Epithelial cell of esophagus (primary cell): ENCODE data around the gene METTL1.
A peak's percentile ranks its signal among the peaks of the same experiment; 100 is the strongest.

Experiments used
- DNase-seq: peaks from one replicate; pipeline ENCODE4 v3.0.0; 2010; ENCODE audit warnings: low read depth
- H3K4me3 ChIP-seq: 2 replicates; pipeline ENCODE4 v1.5.1; 2011; ENCODE audit warnings: mild to moderate bottlenecking, low read length, control low read depth
- CTCF ChIP-seq: IDR thresholded peaks from 2 replicates; pipeline ENCODE4 v1.5.1; 2011; ENCODE audit warnings: low read depth, mild to moderate bottlenecking, low read length, control low read depth, inconsistent platforms; ENCODE audit not compliant: insufficient read depth; ENCODE audit errors: missing control alignments

METTL1 gene

GRCh38 chr12:57813971-57814772 is 42.3 kb upstream of the METTL1 start:
- no peak overlapping the region for H3K4me3 ChIP-seq
- TF ChIP-seq CTCF = no peak
- DNase-seq = no peak

GRCh38 chr12:57813111-57813970 is 41.4 kb upstream of the METTL1 start:
- no peak overlapping the region for H3K4me3 ChIP-seq
- TF ChIP-seq CTCF = no peak
- DNase-seq = no peak

- no peak for DNase-seq
- TF ChIP-seq CTCF = no peak
- no peak overlapping the region for H3K4me3 ChIP-seq
Measured at GRCh38 chr12:57811028-57811755, 39.3 kb upstream of the METTL1 start.

- DNase-seq = peak; percentile 93
- TF ChIP-seq CTCF = no peak
- no peak overlapping the region for H3K4me3 ChIP-seq
Measured at GRCh38 chr12:57810450-57810849, 38.5 kb upstream of the METTL1 start.

- no peak overlapping the region for H3K4me3 ChIP-seq
- TF ChIP-seq CTCF = no peak
- DNase-seq = no peak
Measured at GRCh38 chr12:57809425-57809824, 37.5 kb upstream of the METTL1 start.

GRCh38 chr12:57808351-57808750 is 36.4 kb upstream of the METTL1 start:
- no peak for TF ChIP-seq CTCF
- DNase-seq = no peak
- no peak overlapping the region for H3K4me3 ChIP-seq
